Esophagus muscularis mucosa (tissue), 4 donors: ENCODE measurements around the gene CTIF.

Experiments used
- EP300 ChIP-seq: sonication (generic); formaldehyde crosslinking; IDR thresholded peaks from one replicate; pipeline ENCODE4 v1.6.1; 2017; ENCODE audit warnings: antibody characterized with exemption
- POLR2A ChIP-seq: fragments of 450-650 bp; IDR thresholded peaks from one replicate; pipeline ENCODE4 v1.6.1; 2017; ENCODE audit warnings: antibody characterized with exemption, moderate library complexity, mild to moderate bottlenecking, low read depth
- POLR2AphosphoS5 ChIP-seq, 2 donors: sonication (generic); formaldehyde crosslinking; IDR thresholded peaks; one replicate each; pipeline ENCODE4 v1.6.1; 2017; ENCODE audit warnings: antibody characterized with exemption in 2 of 2
- TF ChIP-seq, protein P1 (sequence below), 3 experiments: fragments of 200-600 bp in 2 of 3; fragments of 450-650 bp in 1 of 3; sonication (generic) in 2 of 3; IDR thresholded peaks; one replicate each; pipeline ENCODE4 v1.5.1; 2017 to 2019; ENCODE audit warnings: antibody characterized with exemption in 3 of 3, mild to moderate bottlenecking in 2 of 3, moderate library complexity in 1 of 3

DNA sequence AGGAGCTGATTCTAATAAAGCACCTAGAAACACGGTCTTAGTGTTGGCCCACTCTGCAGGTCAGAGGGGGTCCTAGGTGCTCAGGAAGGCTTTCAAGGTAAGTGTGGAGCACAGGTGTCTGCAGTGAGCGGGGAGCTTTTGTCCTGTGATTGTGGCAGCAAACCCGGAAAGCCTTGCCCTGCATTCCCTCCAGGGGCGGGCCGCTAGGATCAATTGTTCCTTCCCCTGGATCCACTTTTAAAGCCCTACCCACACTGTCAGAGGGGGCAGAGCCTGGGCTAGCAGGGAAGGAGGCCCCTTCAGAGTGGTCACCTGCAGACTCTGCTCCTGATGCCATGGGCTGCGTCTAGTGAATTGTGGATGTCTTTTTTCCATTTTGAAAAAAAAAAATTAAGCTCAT, 176.0 kb downstream of the CTIF start:
- TF ChIP-seq, protein P1, sequence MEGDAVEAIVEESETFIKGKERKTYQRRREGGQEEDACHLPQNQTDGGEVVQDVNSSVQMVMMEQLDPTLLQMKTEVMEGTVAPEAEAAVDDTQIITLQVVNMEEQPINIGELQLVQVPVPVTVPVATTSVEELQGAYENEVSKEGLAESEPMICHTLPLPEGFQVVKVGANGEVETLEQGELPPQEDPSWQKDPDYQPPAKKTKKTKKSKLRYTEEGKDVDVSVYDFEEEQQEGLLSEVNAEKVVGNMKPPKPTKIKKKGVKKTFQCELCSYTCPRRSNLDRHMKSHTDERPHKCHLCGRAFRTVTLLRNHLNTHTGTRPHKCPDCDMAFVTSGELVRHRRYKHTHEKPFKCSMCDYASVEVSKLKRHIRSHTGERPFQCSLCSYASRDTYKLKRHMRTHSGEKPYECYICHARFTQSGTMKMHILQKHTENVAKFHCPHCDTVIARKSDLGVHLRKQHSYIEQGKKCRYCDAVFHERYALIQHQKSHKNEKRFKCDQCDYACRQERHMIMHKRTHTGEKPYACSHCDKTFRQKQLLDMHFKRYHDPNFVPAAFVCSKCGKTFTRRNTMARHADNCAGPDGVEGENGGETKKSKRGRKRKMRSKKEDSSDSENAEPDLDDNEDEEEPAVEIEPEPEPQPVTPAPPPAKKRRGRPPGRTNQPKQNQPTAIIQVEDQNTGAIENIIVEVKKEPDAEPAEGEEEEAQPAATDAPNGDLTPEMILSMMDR (IDR thresholded peaks at IDR 0.05) = no peak
- no peak for TF ChIP-seq POLR2AphosphoS5 (IDR thresholded peaks at IDR 0.05)
- TF ChIP-seq POLR2A = no peak
- TF ChIP-seq EP300 = no peak
